HG02798 (cell line): ENCODE results near the gene RAP1GAP2.
"Not testable (repeated sequence)": the region's sequence is repeated elsewhere in the genome, so short reads cannot be mapped to it uniquely, and the experiment has no call there.

Experiments
- ATAC-seq: cut with Tn5 transposase; IDR thresholded peaks from one replicate; pipeline ENCODE4 v1.9.1; 2021; ENCODE audit warnings: mild to moderate bottlenecking; ENCODE audit not compliant: unreplicated experiment, poor library complexity

Gene RAP1GAP2

DNA sequence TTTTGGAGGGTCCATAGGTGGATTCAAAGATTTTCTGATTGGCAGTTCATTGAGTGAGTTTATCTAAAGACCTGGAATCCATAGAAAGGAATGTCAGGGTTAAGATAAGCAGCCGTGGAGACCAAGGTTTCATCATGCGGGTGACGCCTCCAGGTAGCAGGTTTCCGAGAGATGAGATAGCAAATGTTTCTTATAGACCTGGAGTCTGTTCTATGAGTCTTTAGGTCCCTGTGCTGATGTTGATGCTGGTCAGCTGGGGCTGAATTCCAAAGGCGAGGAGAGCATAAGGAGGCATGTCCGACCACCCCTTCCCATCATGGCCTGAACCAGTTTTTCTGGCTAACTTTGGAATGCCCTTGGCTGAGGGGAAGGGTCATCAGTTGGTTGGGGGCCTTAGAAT is 80.2 kb downstream of the RAP1GAP2 start:
- ATAC-seq: no peak

DNA sequence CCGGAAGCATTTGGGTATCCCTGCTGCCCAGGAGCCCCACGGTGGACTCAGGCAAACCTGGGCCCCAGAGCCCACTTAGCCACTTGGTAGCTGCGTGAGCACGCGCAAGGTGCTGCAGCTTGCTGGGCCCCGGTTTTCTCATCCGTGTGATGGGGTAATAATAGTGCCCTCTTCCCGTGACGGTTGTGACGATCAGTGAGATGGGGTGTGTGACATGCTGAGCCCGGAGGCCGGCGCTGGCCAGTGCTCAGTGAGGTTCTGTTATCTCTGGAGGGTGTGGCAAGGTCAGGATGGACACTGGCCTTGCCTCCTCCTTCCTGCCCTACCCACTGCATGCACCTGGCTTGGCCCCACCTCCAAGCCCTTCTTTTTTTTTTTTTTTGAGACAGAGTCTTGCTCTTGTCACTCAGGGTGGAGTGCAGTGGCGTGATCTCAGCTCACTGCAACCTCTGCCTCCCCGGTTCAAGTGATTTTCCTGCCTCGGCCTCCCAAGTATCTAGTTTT is 82.6 kb downstream of the RAP1GAP2 start:
- no peak for ATAC-seq

DNA sequence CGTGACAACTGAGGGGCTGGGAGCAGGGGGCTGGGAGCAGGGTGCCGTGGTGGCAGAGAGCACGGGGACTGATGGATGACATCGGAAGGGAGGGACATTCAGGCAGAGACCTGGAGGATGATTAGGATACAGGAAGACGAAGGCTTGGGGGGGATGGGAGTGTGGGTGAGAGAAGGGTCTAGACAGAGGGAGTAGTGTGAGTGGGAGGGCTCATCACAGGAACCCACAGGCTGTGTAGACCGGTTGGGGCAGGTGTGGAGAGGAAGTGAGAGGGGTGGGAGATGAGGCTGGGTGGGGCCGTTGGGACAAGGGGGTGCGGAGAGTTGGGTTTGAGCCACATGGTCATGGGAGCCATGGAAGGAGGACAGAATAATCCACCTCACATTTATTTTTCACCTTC is 83.8 kb downstream of the RAP1GAP2 start:
- ATAC-seq: no peak

DNA sequence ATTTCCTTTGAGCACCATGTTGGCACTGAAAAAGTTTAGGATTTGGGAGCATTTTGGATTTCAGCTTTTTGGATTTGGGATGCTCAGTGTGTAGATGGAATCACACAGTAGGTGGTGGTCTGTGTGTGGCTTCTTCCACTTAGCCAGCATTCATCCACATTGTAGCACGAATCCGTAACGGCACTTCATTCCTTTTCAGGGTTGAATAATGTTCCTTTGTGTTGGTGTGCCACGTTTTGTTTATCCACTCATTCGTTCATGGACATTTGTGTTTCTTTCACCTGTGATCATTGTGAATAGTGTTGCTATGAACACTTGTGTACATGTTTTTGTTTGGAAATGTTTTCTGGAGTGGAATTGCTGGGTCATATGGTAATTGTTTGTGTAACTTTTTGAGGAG is 85.1 kb downstream of the RAP1GAP2 start:
- ATAC-seq: no peak

DNA sequence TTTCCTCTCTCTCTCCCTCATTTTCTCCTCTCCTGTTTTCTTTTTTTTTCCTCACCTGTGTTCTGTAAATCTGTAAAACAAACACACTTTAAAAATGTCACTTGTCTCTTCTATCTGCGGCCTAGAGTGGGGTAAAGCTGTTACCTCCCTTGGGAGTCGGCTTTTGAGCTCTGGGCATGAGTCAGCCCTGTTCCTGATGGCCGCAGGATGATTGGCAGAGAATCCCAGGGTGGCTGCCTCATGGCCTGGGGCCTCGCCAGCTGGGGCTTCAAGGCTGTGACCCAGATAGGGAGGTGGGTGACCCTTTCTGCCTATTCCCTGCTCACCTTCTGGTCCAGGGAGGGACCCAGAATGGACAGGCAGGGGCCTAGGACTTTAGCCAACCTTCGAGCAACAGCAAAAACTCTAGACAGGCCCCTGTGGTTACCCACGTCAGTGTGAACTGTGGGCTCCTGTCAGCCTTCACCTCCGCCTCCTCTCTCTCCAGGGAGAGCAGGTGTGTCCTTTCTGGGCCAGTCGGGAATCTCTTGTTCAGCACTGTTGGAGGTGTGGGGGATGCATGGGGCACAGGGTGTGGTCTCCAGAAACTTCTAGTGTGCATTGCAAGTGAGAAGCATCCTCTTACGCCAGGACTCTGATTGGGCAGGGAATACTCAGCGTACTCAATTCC is 87.4 kb downstream of the RAP1GAP2 start:
- no peak for ATAC-seq

DNA sequence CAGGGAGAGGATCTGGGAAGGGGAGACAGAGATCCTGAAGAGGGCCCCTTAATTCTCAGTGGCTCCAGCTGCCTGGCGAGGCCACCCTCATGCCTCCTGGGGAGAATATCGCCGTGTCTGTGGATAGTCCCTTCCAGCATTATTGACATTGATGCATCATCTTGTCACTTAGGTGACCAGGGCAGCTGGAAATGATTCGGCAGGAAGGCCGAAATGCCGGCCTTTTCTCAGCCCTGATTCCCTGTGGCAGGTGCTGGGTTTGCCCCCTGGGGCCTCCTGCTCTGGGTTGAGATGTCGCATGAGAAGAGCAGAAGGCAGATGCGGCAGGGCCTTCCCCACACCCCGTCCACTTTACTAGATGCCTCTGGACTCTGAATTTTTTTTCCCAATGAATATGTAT is 89.5 kb downstream of the RAP1GAP2 start:
- ATAC-seq: no peak

DNA sequence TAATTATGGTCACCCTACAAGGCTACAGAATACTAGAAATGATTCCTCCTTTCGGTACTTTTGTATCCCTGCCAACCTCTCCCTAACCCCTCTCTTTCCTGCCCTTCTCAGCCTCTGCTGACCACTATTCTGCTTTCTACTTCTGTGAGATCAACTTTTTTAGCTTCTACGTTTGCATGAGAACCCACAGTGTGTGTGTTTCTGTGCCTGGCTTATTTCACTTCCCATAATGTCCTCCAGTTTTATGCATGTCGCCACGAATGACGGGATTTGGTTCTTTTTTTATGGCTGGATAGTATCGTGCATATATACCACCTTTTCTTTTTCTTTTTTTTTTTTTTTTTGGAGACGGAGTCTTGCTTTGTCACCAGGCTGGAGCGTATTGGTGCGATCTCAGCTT is 92.1 kb downstream of the RAP1GAP2 start:
- no peak for ATAC-seq

DNA sequence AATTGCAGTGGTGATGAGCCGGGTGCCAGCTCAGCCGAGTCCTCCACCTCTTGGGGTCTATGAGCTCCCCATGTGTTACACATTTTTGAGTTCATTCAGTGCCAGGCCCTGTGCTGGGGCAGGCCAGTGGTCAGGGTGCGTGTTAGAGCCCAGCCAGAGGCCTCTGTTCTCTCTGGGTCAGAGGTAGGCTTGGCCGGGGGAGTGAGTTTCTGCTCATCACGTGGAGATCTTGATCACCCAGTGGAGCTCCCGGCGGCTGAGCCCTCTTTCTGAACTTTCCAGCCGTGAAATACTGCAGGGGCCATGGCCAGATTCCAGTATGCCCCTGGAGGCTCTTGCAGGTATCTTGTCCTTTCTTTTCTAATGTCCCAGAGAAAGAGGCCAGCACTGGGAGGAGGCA is 93.0 kb downstream of the RAP1GAP2 start:
- ATAC-seq: no peak

DNA sequence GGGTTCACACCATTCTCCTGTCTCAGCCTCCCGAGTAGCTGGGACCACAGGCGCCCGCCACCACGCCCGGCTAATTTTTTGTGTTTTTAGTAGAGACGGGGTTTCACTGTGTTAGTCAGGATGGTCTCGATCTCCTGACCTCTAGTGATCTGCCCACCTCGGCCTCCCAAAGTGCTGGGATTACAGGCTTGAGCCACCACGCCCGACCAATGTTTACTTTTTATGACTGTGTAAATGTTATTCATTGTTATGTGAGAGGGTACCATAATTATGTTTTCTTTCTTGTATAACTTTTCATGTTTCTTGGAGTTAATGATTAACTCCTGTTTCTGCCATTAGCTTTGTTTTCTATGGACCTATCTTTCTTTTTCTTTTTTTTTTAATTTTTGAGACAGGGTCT is 94.5 kb downstream of the RAP1GAP2 start:
- not testable (repeated sequence) for ATAC-seq

DNA sequence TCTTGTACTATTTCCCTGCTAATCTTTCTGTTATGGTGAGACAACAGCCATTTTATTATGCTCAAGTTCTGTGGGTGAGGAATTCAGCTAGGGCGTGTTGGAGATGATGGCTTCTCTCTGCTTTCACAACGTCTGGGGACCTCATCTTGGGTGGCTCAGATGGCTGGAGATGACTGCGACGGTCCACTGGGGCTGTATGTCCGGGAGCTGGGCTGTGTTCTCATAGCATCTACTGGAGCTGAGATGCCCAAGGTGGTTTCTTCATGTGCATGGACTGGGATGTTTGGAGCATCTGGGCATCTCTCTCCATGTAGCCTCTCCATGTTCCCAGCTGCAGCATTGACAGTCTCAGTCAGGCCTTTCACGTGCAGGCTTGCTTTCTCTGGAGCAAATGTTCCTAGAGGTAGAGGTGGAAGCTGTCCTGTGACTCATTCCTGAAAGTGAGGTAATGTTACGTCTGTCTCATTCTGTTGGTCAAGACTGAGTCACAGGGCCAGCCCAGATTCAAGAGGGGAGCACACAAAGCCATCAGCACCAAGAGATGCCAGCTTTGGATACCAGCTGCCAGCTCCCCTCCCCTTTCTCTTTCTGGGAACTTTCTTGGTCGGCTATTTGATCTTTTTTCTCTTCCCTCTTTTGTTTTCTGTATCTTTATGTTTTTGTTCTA is 96.2 kb downstream of the RAP1GAP2 start:
- ATAC-seq: no peak

DNA sequence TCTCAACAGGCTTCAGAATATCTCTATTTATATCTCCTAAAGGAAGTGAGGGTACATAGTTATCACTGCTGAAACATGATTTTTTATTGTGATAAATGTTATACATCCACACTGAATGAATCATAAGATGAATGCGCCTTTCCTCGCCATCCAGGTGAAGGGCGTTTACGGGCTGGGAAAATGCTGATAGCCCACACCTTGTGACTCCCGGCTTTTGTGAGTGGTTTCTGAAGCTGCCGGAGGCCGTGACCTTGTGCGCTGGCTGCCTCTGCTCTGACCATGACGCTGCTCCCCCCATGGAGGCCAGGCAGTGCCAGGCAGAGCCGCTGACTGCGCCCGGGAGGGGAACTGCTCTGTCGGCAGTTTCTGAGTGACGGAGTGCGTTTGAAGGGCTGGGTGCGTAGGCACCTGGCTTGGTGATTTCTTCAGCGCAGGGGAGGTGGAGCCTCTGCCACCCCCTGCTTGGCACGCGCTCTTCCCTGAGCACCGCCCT is 97.2 kb downstream of the RAP1GAP2 start:
- ATAC-seq: no peak

DNA sequence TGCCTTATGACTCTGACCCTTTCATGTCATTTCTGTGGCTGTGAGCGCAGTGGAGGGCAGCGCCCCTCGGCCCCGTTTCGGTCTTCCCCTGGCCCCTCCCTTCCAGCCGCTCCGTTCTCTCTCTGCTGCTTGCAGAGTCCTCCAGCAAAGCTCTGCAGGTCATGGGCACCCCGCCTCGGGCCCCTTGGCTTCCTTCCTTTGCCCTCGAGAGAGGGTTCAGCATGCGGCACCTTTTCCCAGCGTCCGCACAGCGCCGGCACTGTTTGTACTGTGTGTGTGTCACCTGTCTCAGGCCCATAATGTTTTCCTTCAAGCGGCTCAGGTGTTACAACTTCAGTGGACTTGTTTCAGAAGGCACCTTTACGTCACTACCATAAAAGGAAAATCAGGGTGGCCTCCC is 98.5 kb downstream of the RAP1GAP2 start:
- ATAC-seq: no peak

DNA sequence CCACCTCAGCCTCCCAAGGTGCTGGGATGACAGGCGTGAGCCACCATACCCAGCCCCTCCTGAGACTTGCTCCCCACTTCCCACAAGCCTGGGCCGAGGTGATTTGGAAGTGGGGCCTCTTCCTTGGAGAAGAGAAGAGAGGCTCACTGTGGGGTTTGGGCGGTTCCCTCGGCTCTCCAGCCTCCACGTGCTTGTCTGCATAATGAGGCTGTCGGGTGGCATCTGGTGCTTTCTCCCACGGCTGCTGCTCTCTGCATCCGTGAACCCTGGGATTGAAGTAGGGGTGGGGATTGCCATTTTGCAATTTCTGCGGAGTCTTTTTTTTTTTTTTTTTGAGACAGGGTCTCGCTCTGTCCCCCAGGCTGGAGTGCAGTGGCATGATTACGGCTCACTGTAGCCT is 101.4 kb downstream of the RAP1GAP2 start:
- ATAC-seq: no peak

DNA sequence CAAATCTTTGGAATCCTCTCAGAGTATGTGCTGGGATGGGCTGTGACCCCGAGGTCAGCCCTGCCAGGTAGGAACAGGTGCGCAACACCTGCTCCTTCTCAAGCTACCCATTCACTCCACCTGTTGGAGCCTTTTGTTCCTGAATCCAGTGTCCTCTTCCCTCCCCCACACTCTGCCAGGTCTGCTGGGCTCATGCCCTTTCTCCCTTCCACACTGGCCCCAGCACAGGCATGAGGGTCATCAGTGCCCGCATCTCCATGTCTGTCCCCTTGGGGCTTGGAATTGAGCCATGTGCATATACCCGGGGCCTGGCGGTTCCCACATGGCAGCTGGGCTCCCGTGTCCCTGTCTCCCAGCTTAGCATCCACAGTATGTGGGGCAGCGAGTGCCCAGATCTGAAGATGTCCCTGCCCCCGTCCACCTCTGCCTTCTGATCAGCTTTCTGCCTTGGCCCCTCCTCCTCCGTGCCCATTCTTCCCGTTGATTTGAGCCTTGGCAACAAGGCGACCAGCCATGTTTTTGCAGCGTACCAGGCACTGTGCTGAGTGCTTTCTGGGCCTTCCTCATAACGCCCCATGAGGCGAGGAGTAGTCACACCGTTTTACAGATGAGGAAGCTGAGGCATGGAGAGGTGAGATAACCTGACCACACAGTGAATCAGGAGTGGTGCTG is 102.2 kb downstream of the RAP1GAP2 start:
- ATAC-seq: no peak

DNA sequence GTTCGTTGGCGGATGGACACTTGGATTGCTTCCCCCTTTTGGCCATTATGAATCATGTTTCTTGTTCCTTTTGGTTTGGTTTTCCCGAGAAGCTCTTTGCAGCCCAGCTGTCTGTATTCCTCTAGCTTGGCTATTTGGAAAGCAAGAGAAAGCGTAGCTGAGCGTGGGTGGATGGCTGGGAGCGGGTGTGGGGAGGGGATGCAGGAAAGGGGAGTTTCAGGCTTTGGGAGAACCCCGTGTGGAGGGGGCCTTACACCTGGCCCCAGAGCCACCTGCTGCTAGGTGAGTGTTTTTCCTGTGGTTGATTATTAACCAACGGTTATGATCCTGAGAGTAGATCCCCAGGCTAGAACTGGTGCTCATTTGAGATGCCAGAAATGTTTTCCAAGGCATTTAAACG is 103.7 kb downstream of the RAP1GAP2 start:
- ATAC-seq: no peak

DNA sequence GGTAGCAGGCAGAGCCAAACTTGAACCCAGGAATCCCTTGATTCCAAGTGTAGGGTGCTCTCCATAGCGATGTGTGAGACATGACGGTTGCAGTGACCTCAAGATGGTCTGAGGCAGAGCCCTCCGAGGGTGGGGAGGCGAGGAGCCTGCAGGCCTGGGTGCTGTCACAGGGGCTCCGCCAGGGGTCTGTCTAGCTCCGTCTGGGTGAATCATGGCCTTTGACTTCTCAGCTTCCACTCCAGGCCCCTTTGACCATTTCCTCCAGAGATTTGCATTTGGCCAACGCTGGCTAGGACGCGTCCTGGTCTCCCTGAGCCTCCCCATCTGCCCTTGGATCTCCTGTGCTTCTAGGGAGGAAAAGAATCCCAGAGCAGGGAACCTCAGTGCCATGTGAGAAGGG is 104.6 kb downstream of the RAP1GAP2 start:
- ATAC-seq: no peak

DNA sequence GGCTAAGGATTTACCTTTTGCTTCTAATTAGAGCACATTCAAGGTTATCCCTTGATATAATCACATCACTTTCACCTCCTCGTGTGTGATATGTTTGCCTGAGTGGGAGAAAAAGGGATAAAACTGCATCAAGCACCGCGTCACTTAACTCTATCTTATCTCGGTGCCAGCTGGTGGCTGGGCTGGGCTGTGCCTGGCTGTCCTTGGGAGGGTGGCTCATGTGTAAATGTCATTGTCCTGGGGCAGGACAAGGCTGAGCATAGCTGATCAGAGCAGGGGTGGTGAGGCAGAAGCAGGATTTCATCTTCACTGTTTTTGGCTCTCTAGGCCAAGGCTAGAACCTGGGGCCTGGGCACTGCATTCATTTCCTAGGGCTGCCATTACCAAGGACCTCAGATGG is 105.3 kb downstream of the RAP1GAP2 start:
- no peak for ATAC-seq

DNA sequence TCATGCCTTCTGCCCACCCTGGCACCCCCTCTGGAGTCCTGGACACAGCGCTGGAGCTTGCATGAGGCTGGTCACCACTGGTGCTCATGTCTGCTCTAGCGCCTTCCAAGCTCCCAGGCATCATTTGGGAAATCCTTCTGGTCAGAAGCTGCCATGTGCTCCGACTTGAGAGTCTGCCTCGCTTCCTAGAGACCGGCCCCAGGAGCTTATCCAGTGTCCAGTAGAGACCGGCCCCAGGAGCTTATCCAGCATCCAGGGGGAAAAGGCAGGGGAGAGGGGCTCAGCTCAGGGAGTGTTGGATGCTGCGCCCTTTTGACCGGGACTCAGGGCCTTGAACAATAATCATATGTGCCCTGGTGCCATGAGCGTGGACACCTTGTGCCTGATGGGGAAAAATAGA is 106.3 kb downstream of the RAP1GAP2 start:
- ATAC-seq: no peak

DNA sequence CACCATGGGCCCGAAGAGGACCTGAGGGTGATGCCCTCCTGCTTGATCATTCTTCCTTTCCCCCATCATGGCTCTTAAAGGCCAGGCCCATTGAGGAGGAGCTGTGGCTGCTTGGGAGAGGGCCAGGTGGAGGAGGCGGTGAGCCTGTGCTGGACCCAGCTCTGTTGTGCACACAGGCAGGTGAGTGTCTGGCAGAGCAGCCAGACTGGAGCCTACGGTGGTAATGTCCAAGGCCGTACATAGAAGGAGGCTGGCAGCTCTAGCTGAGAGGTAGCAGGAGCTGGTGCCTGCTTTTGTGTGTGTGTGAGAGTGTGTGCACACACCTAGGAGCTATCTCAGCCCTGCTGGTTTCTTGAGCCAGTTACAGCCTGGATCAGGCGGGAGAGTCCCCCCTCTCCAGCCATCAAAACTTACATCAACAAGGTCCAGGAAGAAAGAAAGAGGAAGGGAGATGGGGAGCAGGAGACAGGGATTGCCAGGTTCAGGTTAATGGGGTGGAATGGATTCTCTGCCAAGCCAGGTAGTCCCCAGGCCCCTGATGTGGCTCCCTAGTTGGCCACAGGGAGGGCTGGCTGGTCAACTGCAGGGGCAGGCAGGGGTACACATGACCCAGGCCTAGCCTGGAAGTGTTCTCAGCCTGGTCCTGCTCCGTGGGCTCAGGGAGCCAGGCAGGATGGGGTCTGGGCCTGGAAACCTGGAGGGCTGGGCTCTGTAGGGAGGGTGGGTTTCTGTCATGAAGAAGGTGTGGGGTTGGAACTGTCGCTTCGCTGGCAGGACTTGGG is 107.1 kb downstream of the RAP1GAP2 start:
- ATAC-seq: no peak

DNA sequence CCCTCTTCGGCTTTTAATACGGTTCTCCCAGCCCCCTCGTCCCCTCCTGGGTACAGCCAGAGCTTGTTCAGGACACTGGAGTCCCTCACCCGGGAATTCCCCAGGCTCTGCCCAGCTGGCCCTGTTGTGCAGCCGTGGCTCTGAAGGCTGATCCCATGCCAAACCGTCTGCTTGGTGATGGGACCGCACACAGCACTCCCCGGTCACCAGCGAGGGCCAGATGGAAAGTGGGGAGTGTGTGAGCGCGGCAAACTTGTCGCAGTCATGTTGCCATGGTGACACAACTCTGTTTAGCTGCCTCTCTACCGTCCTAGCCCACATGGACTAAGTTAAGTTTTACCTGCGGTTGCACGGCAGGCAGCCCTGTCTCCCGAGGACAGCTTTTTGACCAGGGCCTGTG is 107.9 kb downstream of the RAP1GAP2 start:
- ATAC-seq: no peak

DNA sequence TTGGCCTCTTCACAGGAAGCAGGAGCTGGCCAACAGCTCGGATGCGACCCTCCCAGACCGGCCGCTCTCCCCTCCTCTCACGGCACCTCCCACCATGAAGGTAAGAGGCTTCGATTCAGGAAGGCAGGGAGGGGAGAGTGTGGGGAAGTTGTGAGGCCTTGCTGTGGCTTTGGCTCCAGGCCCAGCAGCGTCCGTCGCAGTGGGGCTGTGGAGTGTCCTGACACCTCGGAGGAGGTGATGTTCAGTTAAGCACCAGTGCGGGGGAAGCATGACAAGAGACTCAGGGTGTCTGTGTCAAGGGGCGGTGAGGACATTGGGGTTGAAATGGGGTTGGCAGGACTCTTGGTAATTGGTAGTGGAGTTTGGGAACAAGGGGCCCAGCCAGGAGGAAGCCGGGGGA is 109.0 kb downstream of the RAP1GAP2 start:
- ATAC-seq: no peak
